Upper lobe of right lung (tissue), 1 donor: Measurements from ENCODE around the gene LSM8. TPM values are rescaled to one million over a fixed set of nuclear protein-coding genes. Genes with fewer than 3 reads are reported as not detected.

Source experiments
- ATAC-seq: fragments of 200-7000 bp; cut with Tn5 transposase; one replicate; pipeline ENCODE4 v1.9.1; 2020; ENCODE audit warnings: mild to moderate bottlenecking, moderate library complexity
- DNase-seq: peaks from one replicate; pipeline ENCODE4 v3.0.0-alpha.2; 2020
- H3K27ac ChIP-seq: fragments of 200-600 bp; one replicate; pipeline ENCODE4 v1.8.0; 2022
- H3K27me3 ChIP-seq: fragments of 200-600 bp; one replicate; pipeline ENCODE4 v1.8.0; 2022; ENCODE audit warnings: mild to moderate bottlenecking
- H3K36me3 ChIP-seq: fragments of 200-600 bp; one replicate; pipeline ENCODE4 v1.8.0; 2022
- H3K4me1 ChIP-seq: fragments of 200-600 bp; one replicate; pipeline ENCODE4 v1.8.0; 2022
- H3K4me3 ChIP-seq: fragments of 200-600 bp; one replicate; pipeline ENCODE4 v1.8.0; 2022; ENCODE audit warnings: mild to moderate bottlenecking
- H3K9me3 ChIP-seq: fragments of 200-600 bp; one replicate; pipeline ENCODE4 v1.8.0; 2022
- CTCF ChIP-seq: fragments of 200-600 bp; IDR thresholded peaks from one replicate; pipeline ENCODE4 v1.8.0; 2022; ENCODE audit warnings: antibody characterized with exemption
- intact Hi-C: fragments of 100-400 bp; cut with DNase I; formaldehyde crosslinking; loops from one replicate; pipeline ENCODE4 v1.11.0; 2022
- total RNA-seq: library from RNA; stranded (reverse); fragmentation: NEBNext Ultra II Directional; extraction: Animal tissue kit (Norgen Biotek cat#: 25700); gene quantifications from one replicate; pipeline ENCODE4 v1.2.1, GENCODE V29; 2021
- donor health status: DM: no; HTN: yes; CAD: no; lungs with severe emphysema.

LSM8 gene
- total RNA-seq, 1 donor from 2014 or later = 28.3 TPM

- DNase-seq = no peak
Measured at GRCh38 chr7:118151671-118152070, 32.3 kb upstream of the LSM8 start.

GRCh38 chr7:118152149-118152548 lies 31.8 kb upstream of the LSM8 start:
- no peak overlapping the region for H3K4me3 ChIP-seq
- no peaks in the 10 kb centered on the region for H3K36me3 ChIP-seq
- intact Hi-C loops = no loop called here
- H3K9me3 ChIP-seq = no peaks in the 10 kb centered on the region
- no peaks in the 10 kb centered on the region for H3K27me3 ChIP-seq
- no peak for TF ChIP-seq CTCF
- ATAC-seq (no peak), DNase-seq (no peak)
- H3K27ac ChIP-seq = no peak overlapping the region
- no peaks in the 10 kb centered on the region for H3K4me1 ChIP-seq

More at GRCh38 chr7:118151671-118152070, 32.3 kb upstream of the LSM8 start:
- no peak overlapping the region for H3K27ac ChIP-seq
- intact Hi-C loops = no loop called here
- no peaks in the 10 kb centered on the region for H3K4me1 ChIP-seq
- no peaks in the 10 kb centered on the region for H3K9me3 ChIP-seq
- H3K36me3 ChIP-seq = no peaks in the 10 kb centered on the region
- no peak for ATAC-seq
- TF ChIP-seq CTCF = no peak
- no peak overlapping the region for H3K4me3 ChIP-seq
- H3K27me3 ChIP-seq = no peaks in the 10 kb centered on the region

GRCh38 chr7:118152654-118153053 lies 31.3 kb upstream of the LSM8 start:
- DNase-seq (no peak), ATAC-seq (no peak)
- TF ChIP-seq CTCF = no peak
- Histone ChIP-seq H3K36me3 (no peaks in the 10 kb centered on the region), H3K27me3 (no peaks in the 10 kb centered on the region), H3K4me1 (no peaks in the 10 kb centered on the region), H3K4me3 (no peak overlapping the region), H3K9me3 (no peaks in the 10 kb centered on the region), H3K27ac (no peak overlapping the region)
- intact Hi-C loops = no loop called here

- Histone ChIP-seq H3K4me3 (no peak overlapping the region), H3K4me1 (no peaks in the 10 kb centered on the region), H3K27ac (no peak overlapping the region), H3K9me3 (no peaks in the 10 kb centered on the region), H3K27me3 (no peaks in the 10 kb centered on the region), H3K36me3 (no peaks in the 10 kb centered on the region)
- TF ChIP-seq CTCF = peak; percentile 71
- intact Hi-C loops = no loop called here
- ATAC-seq (peak; percentile 80), DNase-seq (no peak)
Measured at GRCh38 chr7:118153551-118154177, 30.3 kb upstream of the LSM8 start.

GRCh38 chr7:118158766-118159165 lies 25.2 kb upstream of the LSM8 start:
- H3K4me1 ChIP-seq = no peaks in the 10 kb centered on the region
- no peaks in the 10 kb centered on the region for H3K27me3 ChIP-seq
- TF ChIP-seq CTCF = no peak
- no peak for ATAC-seq
- intact Hi-C loops = no loop called here
- H3K9me3 ChIP-seq = no peaks in the 10 kb centered on the region
- no peak for DNase-seq
- H3K36me3 ChIP-seq = no peaks in the 10 kb centered on the region
- H3K27ac ChIP-seq = no peak overlapping the region
- H3K4me3 ChIP-seq = no peak overlapping the region

GRCh38 chr7:118169146-118169545 lies 14.8 kb upstream of the LSM8 start:
- Histone ChIP-seq H3K4me3 (no peak overlapping the region), H3K4me1 (no peaks in the 10 kb centered on the region), H3K9me3 (no peaks in the 10 kb centered on the region), H3K27me3 (peaks cover 8% of the 10 kb centered on the region), H3K36me3 (no peaks in the 10 kb centered on the region), H3K27ac (no peak overlapping the region)
- no peak for TF ChIP-seq CTCF
- intact Hi-C loops = no loop called here
- ATAC-seq (no peak), DNase-seq (no peak)
